Endothelial cell of umbilical vein (primary cell): ENCODE measurements around the gene GOLGA8B.

Experiments
- EZH2 ChIP-seq: IDR thresholded peaks from 2 replicates; pipeline ENCODE4 v1.6.1; 2012; ENCODE audit warnings: borderline replicate concordance, low read depth, mild to moderate bottlenecking, moderate library complexity, low read length, inconsistent platforms; ENCODE audit not compliant: severe bottlenecking
- JUN ChIP-seq: IDR thresholded peaks from 2 replicates; pipeline ENCODE4 v1.6.1; 2011; ENCODE audit warnings: borderline replicate concordance, low read depth; ENCODE audit not compliant: insufficient read length, insufficient read depth
- MYC ChIP-seq: IDR thresholded peaks from one replicate; pipeline ENCODE4 v1.6.1; 2011; ENCODE audit warnings: mild to moderate bottlenecking, low read depth, low read length
- POLR2A ChIP-seq: IDR thresholded peaks from 2 replicates; pipeline ENCODE4 v1.6.1; 2012; ENCODE audit warnings: low read depth, mild to moderate bottlenecking, control low read depth, low read length
- POLR2AphosphoS5 ChIP-seq: IDR thresholded peaks from 2 replicates; pipeline ENCODE4 v1.6.1; 2012; ENCODE audit warnings: low read depth, mild to moderate bottlenecking, control low read depth, low read length, moderate library complexity; ENCODE audit not compliant: insufficient read depth
- TF ChIP-seq, protein P1 (sequence below), 2 donors: IDR thresholded peaks; 1 replicate in 1 of 2; 2 replicates in 1 of 2; pipeline ENCODE4 v1.5.1; 2011; ENCODE audit warnings: low read length in 2 of 2, mild to moderate bottlenecking in 2 of 2, moderate library complexity in 2 of 2, control low read depth in 1 of 2, inconsistent platforms in 1 of 2, low read depth in 1 of 2; ENCODE audit not compliant: insufficient read depth in 1 of 2; ENCODE audit errors: extremely low read depth in 1 of 2
- TF ChIP-seq, protein P2 (sequence below): IDR thresholded peaks from 2 replicates; pipeline ENCODE4 v1.6.1; 2011; ENCODE audit not compliant: insufficient read depth, insufficient read length

GRCh38 chr15:34625007-34625406, 41.6 kb upstream of the GOLGA8B start:
- TF ChIP-seq, protein P1, sequence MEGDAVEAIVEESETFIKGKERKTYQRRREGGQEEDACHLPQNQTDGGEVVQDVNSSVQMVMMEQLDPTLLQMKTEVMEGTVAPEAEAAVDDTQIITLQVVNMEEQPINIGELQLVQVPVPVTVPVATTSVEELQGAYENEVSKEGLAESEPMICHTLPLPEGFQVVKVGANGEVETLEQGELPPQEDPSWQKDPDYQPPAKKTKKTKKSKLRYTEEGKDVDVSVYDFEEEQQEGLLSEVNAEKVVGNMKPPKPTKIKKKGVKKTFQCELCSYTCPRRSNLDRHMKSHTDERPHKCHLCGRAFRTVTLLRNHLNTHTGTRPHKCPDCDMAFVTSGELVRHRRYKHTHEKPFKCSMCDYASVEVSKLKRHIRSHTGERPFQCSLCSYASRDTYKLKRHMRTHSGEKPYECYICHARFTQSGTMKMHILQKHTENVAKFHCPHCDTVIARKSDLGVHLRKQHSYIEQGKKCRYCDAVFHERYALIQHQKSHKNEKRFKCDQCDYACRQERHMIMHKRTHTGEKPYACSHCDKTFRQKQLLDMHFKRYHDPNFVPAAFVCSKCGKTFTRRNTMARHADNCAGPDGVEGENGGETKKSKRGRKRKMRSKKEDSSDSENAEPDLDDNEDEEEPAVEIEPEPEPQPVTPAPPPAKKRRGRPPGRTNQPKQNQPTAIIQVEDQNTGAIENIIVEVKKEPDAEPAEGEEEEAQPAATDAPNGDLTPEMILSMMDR (IDR thresholded peaks at IDR 0.05; ENCODE audit: extremely low read depth in 1 of 2, insufficient read depth in 1 of 2, low read depth in 1 of 2, low read length in 2 of 2): no peak
- TF ChIP-seq EZH2 (no peak), POLR2AphosphoS5 (no peak), POLR2A (no peak), MYC (no peak), JUN (no peak)
- TF ChIP-seq, protein P2, sequence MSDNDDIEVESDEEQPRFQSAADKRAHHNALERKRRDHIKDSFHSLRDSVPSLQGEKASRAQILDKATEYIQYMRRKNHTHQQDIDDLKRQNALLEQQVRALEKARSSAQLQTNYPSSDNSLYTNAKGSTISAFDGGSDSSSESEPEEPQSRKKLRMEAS: no peak
